Neural cell (in vitro differentiated cells): Measurements from ENCODE around the gene PHLPP1. TPM values are rescaled to one million over a fixed set of nuclear protein-coding genes. Genes with fewer than 3 reads are reported as not detected.

Experiments
- H2AFZ ChIP-seq: fragments of 200-600, 300-800 bp; sonication (generic), shearing (Covaris generic); 2 replicates; pipeline ENCODE4 v1.6.0; 2014; ENCODE audit warnings: low read depth, mild to moderate bottlenecking, antibody characterized with exemption, low read length, moderate library complexity
- H3F3A ChIP-seq: fragments of 200-600 bp; shearing (Covaris generic); 2 replicates; pipeline ENCODE4 v1.6.1; 2016; ENCODE audit warnings: mild to moderate bottlenecking, moderate library complexity, mixed read lengths, antibody characterized with exemption, low read length; ENCODE audit not compliant: insufficient read depth, poor library complexity, severe bottlenecking
- H3K27ac ChIP-seq: fragments of 200-600, 300-800 bp; sonication (generic), shearing (Covaris generic); 2 replicates; pipeline ENCODE4 v1.5.1; 2014; ENCODE audit warnings: mild to moderate bottlenecking, low read length, moderate library complexity
- H3K27me3 ChIP-seq: fragments of 300-800, 200-600 bp; sonication (generic), shearing (Covaris generic); 2 replicates; pipeline ENCODE4 v1.6.0; 2014; ENCODE audit warnings: mild to moderate bottlenecking, low read depth, low read length, moderate library complexity; ENCODE audit not compliant: insufficient read depth
- H3K36me3 ChIP-seq: fragments of 300-800, 200-600 bp; sonication (generic), shearing (Covaris generic); 2 replicates; pipeline ENCODE4 v1.5.1; 2014; ENCODE audit warnings: mild to moderate bottlenecking, antibody characterized with exemption, low read length, moderate library complexity; ENCODE audit not compliant: insufficient read depth
- H3K4me2 ChIP-seq: fragments of 300-800, 200-600 bp; sonication (generic), shearing (Covaris generic); 2 replicates; pipeline ENCODE4 v1.6.0; 2014; ENCODE audit warnings: mild to moderate bottlenecking, low read length
- H3K4me3 ChIP-seq: fragments of 300-800, 200-600 bp; sonication (generic), shearing (Covaris generic); 2 replicates; pipeline ENCODE4 v1.5.1; 2014; ENCODE audit warnings: mild to moderate bottlenecking, low read length, moderate library complexity
- H3K79me2 ChIP-seq: fragments of 200-600 bp; shearing (Covaris generic); replicated peaks from 2 replicates; pipeline ENCODE4 v1.6.0; 2014; ENCODE audit warnings: mild to moderate bottlenecking, low read length, moderate library complexity; ENCODE audit not compliant: insufficient read depth
- H3K9ac ChIP-seq: fragments of 300-800, 200-600 bp; sonication (generic), shearing (Covaris generic); 2 replicates; pipeline ENCODE4 v1.6.1; 2016; ENCODE audit warnings: mild to moderate bottlenecking, low read length, mixed read lengths
- H3K9me2 ChIP-seq: fragments of 200-600 bp; shearing (Covaris generic); 2 replicates; pipeline ENCODE4 v1.6.1; 2016; ENCODE audit warnings: mild to moderate bottlenecking, low read length, mixed read lengths; ENCODE audit not compliant: insufficient read depth
- H3K9me3 ChIP-seq: fragments of 200-600, 300-800 bp; sonication (generic), shearing (Covaris generic); 2 replicates; pipeline ENCODE4 v1.6.1; 2016; ENCODE audit warnings: mild to moderate bottlenecking, mixed run types, low read length, moderate library complexity, mixed read lengths
- H4K20me1 ChIP-seq: fragments of 200-600 bp; shearing (Covaris generic); 2 replicates; pipeline ENCODE4 v1.6.1; 2016; ENCODE audit warnings: mild to moderate bottlenecking, mixed run types; ENCODE audit not compliant: insufficient read depth
- EP300 ChIP-seq: fragments of 450-650 bp; conservative IDR thresholded peaks from 2 replicates; pipeline ENCODE4 v1.6.1; 2014; ENCODE audit warnings: antibody characterized with exemption, mild to moderate bottlenecking, moderate library complexity; ENCODE audit not compliant: poor library complexity, severe bottlenecking
- EZH2 ChIP-seq: fragments of 200-600, 300-800 bp; shearing (Covaris generic), sonication (generic); IDR thresholded peaks from 2 replicates; pipeline ENCODE4 v1.6.1; 2014; ENCODE audit warnings: antibody characterized with exemption, low read length, borderline replicate concordance, mild to moderate bottlenecking; ENCODE audit not compliant: insufficient read depth, poor library complexity, severe bottlenecking
- MXI1 ChIP-seq: fragments of 450-650 bp; conservative IDR thresholded peaks from 2 replicates; pipeline ENCODE4 v1.6.1; 2014; ENCODE audit warnings: antibody characterized with exemption, mild to moderate bottlenecking; ENCODE audit not compliant: poor library complexity, severe bottlenecking
- RAD21 ChIP-seq: fragments of 450-650 bp; conservative IDR thresholded peaks from 2 replicates; pipeline ENCODE4 v1.6.1; 2014; ENCODE audit warnings: antibody characterized with exemption, mild to moderate bottlenecking, moderate library complexity
- polyA plus RNA-seq: library from polyadenylated mRNA; depleted of rRNA; stranded (reverse); fragments of >200 nt; gene quantifications from 2 replicates; pipeline ENCODE4 v1.2.3, GENCODE V29; 2014
- TF ChIP-seq, protein P1 (sequence below): fragments of 450-650 bp; IDR thresholded peaks from 2 replicates; pipeline ENCODE4 v1.5.1; 2014; ENCODE audit warnings: antibody characterized with exemption, mild to moderate bottlenecking, moderate library complexity; ENCODE audit not compliant: poor library complexity, severe bottlenecking

PHLPP1 gene
- polyA plus RNA-seq, 1 donor from 2014 or later = 4.5 TPM

DNA sequence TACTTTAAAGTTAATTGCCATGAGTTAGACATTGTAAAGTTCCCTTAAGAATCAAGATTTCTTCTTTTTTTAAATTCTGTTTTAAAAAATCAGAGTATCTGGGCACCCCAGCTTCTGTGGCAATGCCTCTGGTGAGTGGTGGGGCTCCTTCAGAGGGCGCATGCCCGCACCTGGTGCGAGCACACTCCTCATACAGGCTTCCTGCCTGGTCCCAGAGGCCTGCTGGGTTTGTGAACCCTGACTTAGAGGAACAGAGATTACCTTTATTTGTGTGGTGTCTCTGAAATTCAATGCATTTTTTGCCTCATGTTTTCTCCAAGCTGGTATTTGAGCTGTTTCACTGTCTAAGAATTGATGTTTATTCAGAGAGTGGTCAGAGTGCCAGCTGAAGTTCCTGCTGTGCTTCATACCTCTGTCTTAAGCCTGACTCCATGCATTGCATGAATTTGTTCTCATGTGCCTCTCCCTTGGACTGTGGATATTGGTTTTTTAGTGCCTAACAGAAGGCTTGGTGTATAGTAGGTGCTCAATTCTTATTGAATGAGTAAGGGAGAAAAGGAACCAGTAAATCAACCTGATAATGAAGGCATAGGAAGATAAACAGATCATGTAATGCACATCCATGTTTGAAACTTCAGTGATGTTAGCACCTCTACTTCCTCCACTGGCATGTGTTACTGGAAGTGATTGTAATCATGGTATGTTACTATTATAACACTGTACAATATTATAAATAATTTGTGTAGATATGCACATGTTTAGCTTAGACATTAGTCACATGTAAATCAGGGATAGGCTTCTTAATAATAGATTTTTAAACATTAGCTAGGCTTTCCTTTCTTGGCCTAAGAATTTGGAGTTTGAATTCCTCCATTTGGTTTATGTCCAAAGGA, 29.0 kb downstream of the PHLPP1 start:
- Histone ChIP-seq H3K36me3 (no peaks in the 10 kb centered on the region), H3K4me2 (no peak overlapping the region), H3K27me3 (no peaks in the 10 kb centered on the region), H2AFZ (no peak overlapping the region), H3K79me2 (peaks cover 86% of the 10 kb centered on the region), H3K9ac (no peak overlapping the region), H4K20me1 (no peaks in the 10 kb centered on the region), H3F3A (no peaks in the 10 kb centered on the region), H3K27ac (no peak overlapping the region), H3K9me2 (no peaks in the 10 kb centered on the region), H3K4me3 (no peak overlapping the region), H3K9me3 (no peaks in the 10 kb centered on the region)
- no peak for TF ChIP-seq EP300
- TF ChIP-seq MXI1 = no peak

- no peak overlapping the region for H2AFZ ChIP-seq
- H3K36me3 ChIP-seq = no peaks in the 10 kb centered on the region
- no peaks in the 10 kb centered on the region for H3F3A ChIP-seq
- no peaks in the 10 kb centered on the region for H3K9me3 ChIP-seq
- H3K4me3 ChIP-seq = no peak overlapping the region
- H3K27me3 ChIP-seq = no peaks in the 10 kb centered on the region
- no peak overlapping the region for H3K9ac ChIP-seq
- no peaks in the 10 kb centered on the region for H3K9me2 ChIP-seq
- no peaks in the 10 kb centered on the region for H4K20me1 ChIP-seq
- TF ChIP-seq EZH2 = no peak
- no peak overlapping the region for H3K27ac ChIP-seq
- H3K79me2 ChIP-seq = peaks cover 81% of the 10 kb centered on the region
- H3K4me2 ChIP-seq = no peak overlapping the region
Observed at GRCh38 chr18:62745089-62745751, 29.9 kb downstream of the PHLPP1 start.

- TF ChIP-seq, protein P1, sequence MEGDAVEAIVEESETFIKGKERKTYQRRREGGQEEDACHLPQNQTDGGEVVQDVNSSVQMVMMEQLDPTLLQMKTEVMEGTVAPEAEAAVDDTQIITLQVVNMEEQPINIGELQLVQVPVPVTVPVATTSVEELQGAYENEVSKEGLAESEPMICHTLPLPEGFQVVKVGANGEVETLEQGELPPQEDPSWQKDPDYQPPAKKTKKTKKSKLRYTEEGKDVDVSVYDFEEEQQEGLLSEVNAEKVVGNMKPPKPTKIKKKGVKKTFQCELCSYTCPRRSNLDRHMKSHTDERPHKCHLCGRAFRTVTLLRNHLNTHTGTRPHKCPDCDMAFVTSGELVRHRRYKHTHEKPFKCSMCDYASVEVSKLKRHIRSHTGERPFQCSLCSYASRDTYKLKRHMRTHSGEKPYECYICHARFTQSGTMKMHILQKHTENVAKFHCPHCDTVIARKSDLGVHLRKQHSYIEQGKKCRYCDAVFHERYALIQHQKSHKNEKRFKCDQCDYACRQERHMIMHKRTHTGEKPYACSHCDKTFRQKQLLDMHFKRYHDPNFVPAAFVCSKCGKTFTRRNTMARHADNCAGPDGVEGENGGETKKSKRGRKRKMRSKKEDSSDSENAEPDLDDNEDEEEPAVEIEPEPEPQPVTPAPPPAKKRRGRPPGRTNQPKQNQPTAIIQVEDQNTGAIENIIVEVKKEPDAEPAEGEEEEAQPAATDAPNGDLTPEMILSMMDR = no peak
- TF ChIP-seq RAD21 (no peak), MXI1 (no peak)
- no peaks in the 10 kb centered on the region for H3K27me3 ChIP-seq
- no peaks in the 10 kb centered on the region for H4K20me1 ChIP-seq
- no peaks in the 10 kb centered on the region for H3F3A ChIP-seq
- H3K36me3 ChIP-seq = no peaks in the 10 kb centered on the region
- no peak overlapping the region for H3K27ac ChIP-seq
- no peaks in the 10 kb centered on the region for H3K9me3 ChIP-seq
- peaks cover 63% of the 10 kb centered on the region for H3K79me2 ChIP-seq
- no peak overlapping the region for H3K4me2 ChIP-seq
- no peak overlapping the region for H3K9ac ChIP-seq
- H2AFZ ChIP-seq = no peak overlapping the region
- no peak overlapping the region for H3K4me3 ChIP-seq
- no peaks in the 10 kb centered on the region for H3K9me2 ChIP-seq
Observed at GRCh38 chr18:62749389-62749788, 34.0 kb downstream of the PHLPP1 start.
